HG03442 (cell line): ENCODE measurements around the gene HOXB5.

Experiments used
- ATAC-seq: cut with Tn5 transposase; IDR thresholded peaks from one replicate; pipeline ENCODE4 v1.9.1; 2021; ENCODE audit warnings: mild to moderate bottlenecking, moderate library complexity; ENCODE audit not compliant: unreplicated experiment

HOXB5 gene

DNA sequence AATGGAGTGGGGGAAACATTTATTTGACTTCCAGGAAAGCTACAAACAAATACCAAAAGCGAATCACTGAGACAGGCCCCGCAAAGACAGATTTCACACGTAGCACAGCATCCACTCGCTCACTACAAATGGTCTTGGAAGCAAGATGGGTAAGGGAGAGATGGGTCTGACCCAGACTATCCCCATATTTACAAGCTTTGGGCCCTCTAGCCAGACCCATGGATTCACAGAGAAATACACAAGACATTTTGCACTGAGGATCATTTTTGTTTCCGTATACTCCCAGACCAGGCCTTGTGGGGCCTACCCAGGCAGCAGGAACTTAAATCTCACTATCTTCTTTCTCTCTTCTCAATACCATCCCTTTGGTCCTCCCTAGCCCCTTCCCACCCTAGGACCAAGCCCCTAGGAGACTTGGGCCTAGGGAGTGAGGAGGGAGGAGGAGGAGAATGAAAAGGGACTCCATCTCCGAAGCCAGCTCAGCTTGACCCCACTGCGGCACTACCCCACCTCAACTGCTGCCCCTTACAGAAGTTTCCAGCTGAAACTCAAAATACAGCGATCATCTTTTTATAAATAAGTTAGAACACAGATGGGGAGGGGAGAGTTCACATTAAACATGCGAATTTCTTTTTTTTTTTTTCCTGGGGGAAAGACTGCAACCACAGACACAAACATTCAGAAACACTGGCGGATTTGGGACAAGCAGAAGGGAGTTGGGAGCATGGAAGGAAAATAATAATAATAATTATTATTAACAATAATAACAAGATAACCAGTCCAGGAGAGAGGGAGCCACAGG lies 2.1 kb downstream of the HOXB5 start:
- no peak for ATAC-seq

DNA sequence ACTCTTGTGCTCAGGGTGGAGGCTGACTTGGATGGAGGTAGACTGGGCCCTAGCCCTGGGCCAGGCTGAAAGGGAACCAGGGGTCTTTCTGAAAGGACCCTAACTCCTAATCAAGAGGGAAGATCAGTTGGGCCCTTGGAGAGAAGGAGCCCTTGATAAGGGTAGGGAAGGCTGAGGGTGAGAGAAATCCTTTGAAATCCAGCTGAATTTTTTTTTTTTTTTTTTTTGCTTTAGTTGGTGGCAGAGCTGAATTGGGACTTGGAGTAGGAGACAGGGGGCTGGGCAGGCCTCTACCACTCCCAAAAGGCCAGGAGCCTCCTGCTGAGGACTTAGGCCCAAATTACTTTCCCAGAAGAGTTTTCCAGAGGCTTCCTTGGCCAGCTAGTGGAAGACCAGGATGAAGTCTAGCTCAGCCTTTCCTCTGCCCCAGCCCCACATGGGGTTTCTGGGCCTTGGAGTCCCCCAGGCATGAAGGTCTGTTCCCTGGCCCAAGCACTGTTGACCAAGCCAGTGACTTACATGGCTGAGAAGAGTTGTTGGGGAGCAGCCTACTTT lies 2.9 kb downstream of the HOXB5 start:
- no peak for ATAC-seq

DNA sequence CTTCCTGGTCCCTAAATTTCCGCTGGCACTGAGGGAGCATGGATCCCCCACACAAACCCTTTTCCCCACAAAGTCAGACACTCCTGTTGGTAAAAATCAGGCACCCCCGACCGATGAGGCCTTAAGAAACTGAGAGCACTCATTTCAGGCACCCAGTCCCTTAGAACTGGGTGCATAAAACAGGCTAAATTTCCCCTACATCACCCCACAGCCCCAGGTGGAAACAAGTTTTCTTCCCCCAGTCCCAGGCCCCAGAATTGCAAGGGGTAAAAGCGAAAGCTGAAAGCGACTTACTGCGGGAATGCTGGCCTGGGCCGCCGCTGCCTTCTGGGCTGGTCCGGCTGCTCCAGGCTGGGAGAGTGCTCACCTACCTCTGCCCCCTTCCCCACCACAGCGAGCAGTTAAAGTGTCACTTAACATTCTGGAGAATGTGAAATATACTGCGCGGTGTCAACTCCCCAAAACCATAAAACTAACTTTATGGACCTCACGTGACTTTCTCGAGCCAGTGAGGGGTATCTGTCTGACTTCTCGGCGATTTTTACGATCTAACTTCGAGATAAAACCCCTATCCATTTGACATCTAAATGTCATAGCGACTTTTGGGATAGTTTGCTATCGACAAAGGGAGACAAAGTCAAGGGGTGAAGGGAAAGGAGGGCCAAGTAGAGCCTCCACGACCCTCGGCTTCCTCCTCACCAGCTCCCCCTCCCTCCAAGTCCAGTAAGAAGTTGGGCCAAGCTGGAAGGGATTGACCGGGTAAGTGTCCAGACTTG lies 3.6 kb downstream of the HOXB5 start, which contains the start of gene HOXB3:
HOXB3 (minus strand) TSS at position 411 of the 776 bp plus-strand sequence. CDS start 37,767 bp downstream, outside the sequence.
- ATAC-seq: no peak

DNA sequence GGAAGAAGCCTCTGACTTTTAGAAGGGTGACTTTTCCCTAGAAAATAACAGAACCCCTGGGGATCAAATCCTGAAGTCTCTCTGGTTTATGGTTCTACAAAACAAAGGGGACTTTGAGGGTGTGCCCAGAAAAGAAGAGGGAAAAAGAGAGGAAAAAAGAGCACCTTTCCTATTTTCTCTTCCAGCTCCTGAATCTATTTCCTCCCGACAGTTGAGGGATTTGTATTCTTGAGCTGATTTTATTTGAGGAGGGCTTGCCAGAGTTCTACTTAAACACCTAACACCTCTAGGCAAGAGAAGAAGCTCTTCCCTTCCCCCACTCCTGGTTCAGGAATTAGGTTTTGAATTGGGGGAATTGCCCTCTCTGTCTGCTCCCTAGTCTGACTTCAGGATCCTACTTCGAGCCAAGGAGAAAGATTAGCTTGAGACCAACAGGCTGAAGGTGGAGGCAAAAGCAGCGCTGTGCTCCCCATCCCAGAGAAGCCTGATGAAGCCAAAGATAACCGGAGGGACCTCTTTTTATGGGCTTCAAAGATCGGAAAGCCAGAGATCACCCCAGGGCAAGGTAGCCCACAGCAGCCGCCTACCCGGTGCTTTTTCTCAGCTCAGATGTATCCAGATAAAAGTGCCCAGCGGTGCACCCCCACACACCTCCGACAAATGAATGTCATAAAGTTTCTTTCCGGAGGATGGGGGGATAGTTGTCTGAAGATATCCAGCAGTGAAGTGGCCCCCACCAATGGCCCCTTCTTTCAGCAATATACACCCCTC lies 4.3 kb downstream of the HOXB5 start:
- no peak for ATAC-seq

DNA sequence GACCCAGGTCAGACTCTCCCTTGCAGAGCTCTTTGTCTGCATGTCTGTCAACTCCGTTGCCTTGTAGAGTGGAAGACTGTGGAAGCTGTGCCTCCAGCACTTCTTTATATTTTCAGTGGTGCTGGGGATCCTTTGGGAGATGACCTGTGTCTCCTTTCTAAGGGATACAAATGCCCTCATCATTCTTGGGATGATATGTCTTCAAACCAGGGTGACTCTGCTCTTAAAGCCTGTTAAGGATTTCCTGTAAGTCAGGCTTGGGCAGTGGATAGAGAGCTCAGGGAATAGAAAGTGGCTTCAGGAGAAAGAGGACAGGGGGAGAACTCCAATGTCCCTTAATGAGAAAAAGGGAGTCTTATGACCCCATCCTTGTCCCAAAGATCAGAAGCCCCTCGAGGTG lies 5.1 kb downstream of the HOXB5 start:
- no peak for ATAC-seq

DNA sequence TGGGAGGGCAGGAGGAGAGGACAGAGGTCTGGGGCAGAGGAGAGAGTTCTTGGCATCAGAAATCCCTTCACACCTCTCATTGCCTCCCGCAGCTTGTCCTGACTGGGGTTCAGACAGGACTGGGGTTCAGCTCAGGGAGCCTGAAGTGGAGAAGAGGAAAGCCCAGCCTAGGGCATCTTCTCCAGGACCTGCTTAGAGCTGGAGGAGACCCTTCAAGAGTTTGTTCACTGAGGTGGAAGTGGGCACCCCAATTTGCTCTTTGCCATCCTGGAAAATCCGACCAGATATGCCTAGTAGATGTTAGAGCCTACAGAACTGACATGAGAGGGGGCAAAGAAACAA lies 5.5 kb downstream of the HOXB5 start:
- no peak for ATAC-seq

DNA sequence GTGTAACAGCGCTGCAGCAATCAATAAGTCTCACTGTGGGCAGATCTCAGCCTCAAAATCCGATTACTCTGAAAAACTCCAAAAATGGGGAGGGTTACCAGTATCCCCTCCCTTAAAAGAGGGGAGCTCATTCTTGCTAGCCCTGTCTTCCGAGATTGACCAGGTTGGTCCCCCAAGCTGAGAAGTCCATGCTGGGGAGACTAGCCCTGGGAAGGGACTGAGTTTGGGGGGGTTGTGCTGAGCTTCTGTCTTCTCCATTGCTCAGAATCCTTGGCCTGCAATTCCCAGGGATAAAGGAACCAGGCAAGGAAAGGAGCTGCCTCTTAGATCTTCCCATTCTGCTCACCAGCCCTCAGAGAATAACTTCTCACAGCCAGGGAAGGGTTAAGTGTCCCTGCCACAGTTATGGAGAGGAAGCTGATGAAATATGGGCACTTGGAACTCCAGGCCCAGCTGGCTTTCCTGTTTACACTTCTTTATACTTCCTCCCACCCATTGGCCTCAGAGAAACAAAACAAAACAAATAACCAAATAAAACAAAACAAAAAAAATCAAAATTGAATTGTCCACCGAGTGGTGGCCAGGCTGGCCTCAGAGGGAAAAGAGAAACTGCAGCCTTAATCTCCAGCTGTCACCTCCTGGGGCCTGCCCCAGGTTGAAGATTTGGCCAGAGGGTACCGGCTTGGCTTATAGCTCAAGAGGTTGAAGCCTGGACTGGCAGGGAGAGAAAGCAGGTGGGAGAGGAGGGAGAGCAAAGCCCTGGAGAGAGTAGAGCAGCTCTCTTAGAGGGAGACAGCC lies 6.1 kb downstream of the HOXB5 start:
- ATAC-seq: no peak

DNA sequence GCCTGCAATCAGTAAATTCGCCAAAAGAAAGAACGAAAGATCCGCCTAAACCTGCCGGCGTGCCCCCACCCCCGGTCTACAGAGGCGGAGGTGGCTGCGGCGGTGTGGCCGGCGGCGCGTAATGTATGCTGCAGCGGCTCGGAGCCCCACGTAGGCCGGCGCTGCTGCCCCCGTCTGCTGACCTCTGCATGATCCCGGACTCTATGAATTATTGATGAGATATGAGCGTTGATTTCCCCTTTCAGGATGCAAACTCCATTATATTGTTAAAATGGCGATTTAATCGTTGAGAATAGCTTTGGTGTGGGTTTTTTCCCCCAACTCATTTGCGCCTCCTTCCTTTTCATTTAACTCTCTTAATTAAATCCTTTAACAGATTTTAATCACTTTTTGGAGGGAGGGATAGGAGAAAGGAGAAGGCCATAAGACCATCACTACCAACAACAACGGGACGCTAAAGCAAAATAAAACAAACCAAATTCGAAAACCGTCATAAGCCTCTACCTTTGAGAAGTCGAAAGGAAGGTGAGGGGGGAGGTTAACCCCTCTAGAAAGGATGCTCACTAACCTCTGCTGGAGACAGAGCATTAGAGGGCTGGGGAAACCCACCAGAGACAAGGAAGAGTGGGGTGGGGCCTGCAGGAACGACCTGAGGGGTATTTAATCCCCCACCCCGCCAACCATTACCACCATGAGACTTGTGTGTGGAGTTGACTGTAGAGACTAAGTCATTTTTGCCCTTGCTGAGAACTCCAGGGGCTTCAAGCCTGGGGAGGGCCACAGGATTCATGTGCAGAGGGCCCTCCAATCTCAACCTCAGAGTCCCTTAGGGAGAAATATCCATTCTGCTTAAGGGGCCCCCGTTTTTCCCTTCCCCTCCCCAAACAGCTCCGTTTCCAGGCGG lies 7.0 kb downstream of the HOXB5 start:
- no peak for ATAC-seq

DNA sequence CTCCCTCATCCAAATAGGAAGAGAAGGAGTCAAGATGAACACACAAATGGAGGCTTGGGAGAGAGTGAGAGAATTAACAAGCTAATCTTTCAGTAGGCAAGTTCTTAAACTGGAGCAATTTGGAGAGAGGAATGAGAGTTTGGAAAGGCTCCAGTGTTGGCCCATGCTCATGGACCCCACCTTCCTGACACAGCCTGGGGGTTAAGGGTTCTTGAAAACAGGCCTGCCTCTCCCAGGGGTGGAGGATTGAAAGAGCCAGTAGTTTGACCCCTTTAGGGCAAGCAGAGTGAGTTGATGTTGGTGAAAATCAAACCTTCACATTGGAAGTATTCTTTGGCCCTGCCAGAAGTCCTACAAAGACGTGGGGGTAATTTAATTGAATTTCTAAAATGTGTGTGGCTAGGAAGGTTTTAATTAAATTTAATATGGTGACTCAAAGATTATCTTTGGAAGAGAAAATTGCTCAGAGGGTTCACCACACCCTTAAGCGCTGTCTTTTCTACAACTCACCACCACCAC lies 9.3 kb downstream of the HOXB5 start:
- ATAC-seq: no peak

DNA sequence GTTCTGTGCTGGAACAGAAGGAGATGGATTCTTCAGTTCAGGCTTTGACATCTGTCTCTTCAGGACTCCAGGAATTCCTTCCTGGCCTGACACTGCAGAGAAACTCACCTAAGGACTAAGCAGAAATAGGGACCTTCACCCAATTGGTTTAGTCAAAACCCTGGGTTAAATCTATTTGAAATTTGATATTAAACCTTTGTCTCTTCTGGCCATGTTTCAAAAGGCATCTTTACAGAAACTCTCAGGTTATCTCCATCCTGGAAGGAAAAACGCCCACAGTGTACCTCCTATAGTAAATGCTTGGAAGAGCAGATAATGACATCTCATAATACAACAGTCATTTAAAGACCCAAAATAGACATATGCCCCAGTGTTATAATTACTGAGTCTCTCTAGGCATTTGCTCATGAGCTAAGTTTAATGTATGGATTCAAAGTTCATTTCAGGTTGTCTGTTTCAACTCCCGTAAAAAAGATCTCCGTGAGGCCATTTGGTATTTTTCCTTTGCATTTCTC lies 9.8 kb downstream of the HOXB5 start:
- ATAC-seq: no peak

DNA sequence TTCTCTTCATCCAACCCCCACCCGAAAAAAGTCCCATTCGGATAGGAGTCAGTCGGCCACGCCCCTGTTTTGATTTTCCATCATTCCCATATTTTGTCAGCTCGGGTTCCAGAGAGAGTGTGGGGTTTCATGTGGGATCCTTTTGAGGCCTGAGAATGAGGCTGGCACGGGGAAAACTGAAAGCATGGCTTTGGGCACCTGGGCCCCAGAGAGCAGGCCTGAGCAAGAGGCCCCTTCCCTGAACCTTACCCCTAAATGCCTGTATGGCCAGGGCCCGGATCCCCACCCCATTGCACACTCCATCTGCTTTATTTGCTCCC lies 10.9 kb downstream of the HOXB5 start:
- no peak for ATAC-seq

DNA sequence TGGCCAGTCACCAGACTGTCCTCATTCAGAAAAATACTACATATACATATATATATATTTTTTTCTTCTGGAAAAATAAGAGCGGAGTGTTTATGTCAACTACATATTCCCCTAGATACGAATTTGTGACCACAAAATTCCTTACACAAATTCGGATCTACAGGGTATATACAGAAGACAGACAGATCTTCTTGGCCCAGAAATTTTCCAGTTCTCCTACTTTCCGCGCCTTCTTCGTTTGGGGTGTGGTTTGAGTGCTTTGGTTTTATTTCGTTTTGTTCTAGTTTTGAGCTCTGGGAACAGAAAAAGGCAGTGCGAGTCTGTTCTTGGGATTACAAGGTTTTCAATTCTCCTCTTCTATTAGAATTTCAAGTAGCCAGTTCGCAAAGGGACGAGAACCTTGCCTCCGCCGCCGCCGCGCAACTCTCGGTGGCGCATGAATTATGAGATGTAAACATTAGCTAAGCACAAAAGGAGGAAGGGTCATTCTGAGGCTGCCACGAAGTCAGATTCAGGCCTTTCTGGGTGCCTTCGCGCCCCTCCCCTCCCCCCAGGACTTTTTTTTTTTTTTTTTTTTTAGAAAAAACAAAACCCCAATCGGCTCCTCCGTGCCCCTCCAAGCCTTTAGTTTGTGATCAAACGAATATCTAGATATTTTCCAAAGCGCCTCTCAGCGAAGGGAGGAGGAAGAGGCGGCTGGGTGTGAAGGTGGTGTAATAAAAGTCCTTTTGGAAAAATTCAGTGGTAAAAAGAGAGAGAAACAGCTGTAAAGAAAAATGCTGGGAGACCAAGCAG lies 13.6 kb downstream of the HOXB5 start:
- no peak for ATAC-seq

DNA sequence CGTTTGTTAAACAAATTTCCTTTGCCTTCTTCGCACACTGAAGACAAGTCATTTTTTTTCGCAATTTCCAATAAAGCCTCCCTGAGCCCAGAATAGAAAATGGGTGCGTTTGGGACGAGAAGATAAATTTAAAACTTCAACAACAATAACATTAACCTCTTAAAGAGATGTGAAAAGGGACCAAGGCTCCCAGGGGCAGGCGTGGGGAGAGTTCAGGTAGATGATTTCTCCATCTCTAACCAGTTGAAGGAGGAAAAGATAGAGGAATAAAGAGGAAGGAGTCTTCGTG lies 14.2 kb downstream of the HOXB5 start:
- ATAC-seq: no peak

DNA sequence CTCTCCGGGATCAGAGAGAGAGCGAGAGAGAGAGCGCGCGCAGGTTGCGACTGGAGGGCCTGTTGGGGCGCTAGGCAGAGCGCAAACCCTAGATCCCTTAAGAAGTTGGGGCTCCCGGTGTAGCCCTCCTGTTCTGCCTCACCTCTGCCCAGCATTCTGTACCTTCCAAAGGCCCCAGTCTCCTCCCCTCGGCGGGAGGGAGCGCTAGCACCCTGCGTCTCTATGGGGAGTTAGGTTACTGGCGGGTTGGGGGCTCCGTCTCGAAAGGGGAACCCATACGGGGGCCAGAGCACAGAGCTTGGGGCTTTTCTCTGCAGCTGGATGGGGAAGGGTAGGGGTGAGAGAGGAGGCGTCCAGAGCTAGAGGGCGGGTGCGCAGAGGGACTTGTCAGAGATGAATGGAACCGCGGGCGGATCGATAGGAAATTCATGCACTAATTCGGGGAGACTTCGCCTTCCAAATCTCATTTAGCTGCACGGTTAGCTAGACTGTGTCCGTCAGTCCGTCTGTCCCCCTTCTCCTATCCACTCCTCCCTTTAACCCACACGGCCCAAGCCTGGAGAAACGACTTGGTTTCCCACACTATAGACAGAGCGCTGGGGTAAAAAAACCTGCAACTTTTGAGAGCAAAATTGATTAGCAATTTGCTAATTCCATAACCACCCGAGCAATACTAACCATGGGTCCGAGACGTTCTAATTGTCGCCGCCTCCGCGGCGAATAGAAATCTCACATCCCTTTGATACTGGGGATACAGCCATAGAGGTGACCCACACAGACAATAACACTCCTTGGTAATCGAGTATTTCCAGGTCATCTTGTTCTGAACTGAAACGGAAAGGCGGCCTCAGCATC lies 14.7 kb downstream of the HOXB5 start:
- ATAC-seq: no peak

DNA sequence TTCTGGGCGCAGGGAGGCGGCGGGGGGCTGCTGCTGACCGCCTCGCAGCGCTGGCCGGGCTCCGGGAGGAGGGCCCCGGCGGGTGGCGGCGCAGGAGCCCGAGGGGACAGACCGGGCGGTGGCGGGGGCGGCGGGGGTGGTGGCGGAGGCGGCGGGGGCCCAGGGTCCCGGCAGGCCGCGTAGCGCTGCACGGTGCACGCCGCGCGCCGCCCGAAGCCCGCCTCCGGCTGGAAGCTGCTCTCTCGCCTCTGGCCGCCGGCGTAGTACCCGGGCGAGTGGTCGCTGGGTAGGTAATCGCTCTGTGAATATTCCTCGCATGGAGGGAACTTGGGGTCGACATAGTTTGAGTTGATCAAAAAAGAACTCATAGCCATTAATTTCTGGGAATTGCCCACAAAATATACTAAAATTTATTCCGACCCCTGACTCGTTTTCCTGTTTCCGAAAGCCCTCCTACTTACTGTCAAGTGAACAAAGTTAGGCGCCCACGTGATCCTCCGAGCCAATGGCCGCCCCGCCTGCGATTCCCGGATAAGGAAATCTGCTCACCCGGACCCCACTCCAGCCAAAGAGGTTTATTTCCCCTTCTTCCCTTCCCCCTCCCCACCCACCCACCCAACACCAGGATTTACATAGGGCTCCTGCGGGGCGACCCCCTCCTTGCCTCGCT lies 15.5 kb downstream of the HOXB5 start, which contains the start of gene HOXB4:
HOXB4 (minus strand) TSS at position 405 of the 670 bp plus-strand sequence; CDS start at position 374, 31 bp downstream.
- ATAC-seq: no peak

DNA sequence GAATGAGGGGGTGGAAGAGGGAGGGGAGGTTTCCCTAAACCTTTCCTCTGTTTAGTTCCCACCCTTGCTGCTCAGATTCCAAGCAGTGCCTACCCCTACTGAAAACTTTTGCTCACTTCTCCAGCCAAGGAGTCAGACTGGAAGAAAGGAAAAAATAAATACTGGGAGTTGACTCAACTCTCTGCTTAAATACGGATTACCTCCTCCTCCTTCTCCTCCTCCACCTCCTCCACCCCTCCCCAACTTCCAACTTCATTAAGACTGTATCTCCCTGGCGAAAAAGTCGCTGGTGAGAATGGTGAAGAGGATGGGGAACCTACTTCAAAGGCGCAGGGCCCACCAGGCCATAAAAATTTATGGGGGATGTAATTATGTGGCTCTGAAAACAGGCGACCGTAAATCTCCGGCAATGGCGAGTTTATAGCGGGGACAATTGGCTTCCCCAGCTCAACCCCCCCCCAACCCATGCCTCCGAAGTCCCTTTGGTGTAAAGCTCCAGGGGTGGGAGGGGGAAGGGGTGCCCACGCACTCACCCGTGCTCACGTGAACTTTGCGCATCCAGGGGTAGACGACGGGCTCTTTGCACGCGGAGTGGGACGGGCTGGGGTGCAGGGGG lies 16.1 kb downstream of the HOXB5 start:
- no peak for ATAC-seq
